GM18873 (cell line): ENCODE measurements around the gene CDKN1A.

Experiments used
- ATAC-seq: cut with Tn5 transposase; IDR thresholded peaks from one replicate; pipeline ENCODE4 v1.9.1; 2021; ENCODE audit warnings: mild to moderate bottlenecking, moderate library complexity, moderate number of reproducible peaks; ENCODE audit not compliant: unreplicated experiment, low FRiP score

The CDKN1A gene

DNA sequence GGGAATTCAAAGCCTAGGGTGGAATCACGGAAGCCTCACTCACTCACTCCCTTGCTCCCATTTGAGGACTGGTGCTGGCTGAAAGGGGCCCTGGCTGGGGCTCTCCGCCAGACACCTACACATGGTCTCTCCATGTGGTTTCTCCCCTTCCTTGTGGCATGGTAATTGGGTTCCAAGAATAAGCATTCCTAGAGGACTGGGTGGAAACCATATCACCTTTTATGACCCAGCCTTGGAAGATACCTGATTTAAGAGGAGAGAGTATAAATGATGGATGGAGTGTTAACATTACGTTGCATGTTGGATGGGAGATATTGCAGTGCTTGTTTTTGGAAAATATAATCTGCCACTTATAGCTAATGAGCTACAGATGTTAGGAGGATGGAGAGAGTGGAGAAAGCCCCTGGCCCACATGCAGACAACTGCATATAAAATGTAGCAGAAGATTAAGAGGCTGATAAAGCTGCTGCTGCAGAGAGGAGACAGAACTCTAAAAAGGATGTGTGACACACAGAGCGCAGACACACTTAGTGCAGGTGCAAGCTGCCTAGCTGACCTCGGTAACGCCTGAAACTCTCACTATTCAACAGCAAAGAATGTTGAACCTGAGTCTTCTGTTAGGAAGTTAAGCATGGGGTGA is 23.3 kb upstream of the CDKN1A start:
- ATAC-seq = no peak

DNA sequence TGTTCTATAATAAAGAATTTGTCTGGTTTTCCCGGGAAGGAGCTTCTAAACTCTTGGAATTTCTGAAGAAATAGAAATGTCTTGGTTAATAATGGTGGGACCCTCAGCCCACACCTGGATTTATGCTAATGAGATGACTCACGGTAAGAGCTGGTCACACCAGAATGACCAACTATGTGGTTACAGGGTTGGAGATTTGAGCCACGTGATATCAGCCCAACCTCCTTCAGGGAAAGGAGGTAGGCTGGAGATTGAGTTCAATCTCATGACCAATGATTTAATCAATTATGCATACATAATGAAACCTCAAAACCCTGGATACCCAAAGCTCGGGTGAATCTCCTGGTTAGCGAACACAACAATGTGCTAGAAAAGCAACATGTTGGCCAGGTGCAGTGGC is 22.1 kb upstream of the CDKN1A start:
- ATAC-seq = no peak

DNA sequence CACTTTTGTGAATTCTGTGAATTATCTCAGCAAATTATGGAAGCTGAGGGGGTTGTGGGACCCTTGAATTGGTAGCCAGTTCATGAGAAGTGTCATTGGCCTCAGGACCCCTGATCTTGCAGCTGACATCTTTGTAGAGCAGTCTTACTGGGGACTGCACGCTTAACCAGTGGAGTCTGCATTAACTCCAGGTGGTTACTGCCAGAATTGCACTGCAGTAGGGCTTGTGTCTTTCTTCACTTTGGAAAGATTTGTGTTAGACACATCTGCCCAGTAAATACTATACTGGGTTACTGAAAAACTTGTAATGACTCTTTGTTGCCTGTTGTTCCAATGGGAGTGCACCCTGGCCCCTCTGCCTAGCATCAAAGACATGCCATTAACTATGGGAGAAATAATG is 21.2 kb upstream of the CDKN1A start:
- ATAC-seq = no peak

DNA sequence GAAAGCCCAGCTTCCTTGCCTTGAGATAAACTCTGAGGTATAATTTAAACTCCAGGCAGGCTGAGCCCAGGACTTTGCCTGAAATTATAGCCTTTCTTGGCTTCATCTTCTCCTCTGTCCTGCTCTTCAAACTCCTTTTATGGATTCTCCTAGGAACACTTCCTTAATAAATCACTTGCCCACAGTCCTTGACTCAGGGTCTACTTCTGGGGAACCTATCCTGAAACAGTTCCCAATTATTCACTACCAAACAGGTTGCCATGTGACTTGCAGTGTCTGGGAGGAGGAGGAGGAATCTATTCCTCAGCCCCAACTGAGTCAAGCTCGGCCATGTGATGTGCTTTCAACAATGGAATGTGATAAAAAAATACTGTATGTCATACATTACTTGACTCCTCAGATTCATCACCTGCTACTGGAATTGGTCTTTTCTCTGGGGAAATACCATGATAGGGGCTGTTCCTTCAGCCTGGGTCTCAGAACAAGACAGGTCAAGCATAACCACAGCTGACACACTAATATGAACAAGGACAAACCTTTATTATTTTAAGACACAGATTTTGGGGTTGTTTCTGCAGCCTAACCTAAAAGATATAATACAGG is 20.5 kb upstream of the CDKN1A start:
- no peak for ATAC-seq

DNA sequence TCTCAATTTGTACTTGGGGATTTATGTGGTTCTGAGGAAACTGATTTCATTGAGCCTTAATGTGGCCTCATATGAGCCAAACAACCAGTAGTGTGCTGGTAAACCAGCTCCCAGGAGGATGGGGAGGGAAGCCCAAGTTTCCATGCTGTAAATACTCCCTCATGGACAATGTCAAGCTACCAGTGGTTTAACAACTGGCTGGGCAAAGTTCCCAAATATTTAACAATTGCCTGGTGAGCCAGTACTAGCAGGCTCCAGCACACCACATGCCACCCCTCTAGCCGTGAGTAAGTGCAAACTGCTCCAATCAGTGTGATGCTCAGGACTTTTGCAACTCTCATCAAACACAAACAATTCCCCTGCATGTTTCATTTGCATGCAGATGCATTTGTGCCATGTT is 19.2 kb upstream of the CDKN1A start:
- no peak for ATAC-seq

DNA sequence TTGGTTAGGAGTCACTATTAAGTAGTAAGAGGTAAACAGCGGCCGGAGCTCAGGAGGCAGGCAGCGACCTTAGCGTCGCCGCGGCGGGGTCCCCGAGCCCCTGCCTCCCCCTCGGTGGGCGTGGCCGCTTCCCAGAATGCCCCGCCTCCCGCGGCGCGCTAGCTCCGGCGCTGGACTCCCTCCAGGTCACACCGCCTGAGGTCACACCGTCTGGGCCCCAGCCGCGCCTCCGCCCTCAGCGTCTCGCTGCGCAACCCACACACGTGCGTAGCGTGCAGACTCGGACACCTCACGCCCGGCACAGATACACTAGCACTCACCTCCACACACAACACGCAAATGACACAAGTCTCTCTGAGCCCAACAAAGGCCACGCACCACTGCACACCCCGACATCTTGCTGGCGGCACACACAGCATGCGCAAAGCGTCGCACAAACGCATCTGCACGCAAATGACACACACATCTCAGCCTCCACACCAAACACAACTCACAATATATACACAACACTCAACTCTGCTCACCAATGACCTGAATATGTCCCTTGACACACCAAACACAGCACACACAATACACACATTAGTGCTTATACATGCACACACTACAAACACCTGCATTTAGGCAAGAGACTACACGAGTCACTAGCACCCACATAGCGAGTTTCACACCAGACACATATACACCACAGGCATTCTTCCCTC is 17.6 kb upstream of the CDKN1A start:
- ATAC-seq = no peak

DNA sequence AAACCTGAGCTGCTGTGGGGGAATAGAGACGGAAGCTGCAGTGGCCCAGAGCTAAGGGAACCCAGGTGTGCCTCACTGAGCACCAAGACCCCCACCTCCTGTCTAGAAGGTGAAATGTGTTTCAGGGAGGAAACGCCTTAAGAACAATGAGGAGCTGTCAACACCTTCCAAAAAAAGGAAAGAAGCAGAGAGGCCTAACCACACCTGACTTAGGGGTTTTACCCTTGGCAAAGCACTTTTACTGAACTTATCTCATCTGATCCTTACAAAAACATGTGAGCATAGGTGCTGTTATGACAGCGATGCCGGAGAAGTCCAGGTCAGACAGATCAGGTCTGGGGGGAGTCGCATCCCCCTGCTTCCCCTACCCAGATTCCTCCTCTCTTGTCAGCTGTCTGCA is 16.1 kb upstream of the CDKN1A start:
- no peak for ATAC-seq

DNA sequence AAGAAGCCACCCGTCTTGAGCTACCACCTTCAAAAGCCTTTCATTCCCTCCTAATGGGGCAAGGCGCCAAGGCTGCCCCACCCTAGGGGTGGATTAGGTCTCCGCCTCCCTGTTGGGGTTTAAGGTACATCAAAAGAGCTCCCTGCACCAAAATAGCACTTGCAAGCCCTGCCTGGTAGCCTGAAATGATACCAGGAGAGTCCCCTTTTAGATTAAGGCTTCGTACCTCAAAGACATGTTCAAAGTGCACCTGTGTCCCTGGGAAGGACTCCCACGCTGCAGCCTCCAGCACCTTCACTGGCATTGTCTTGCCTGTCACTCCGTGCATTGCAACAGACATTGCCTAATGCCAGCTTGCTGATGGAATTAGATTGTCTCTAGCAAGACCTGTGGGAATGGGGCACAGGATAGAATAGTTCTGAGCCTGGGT is 15.7 kb upstream of the CDKN1A start:
- no peak for ATAC-seq

DNA sequence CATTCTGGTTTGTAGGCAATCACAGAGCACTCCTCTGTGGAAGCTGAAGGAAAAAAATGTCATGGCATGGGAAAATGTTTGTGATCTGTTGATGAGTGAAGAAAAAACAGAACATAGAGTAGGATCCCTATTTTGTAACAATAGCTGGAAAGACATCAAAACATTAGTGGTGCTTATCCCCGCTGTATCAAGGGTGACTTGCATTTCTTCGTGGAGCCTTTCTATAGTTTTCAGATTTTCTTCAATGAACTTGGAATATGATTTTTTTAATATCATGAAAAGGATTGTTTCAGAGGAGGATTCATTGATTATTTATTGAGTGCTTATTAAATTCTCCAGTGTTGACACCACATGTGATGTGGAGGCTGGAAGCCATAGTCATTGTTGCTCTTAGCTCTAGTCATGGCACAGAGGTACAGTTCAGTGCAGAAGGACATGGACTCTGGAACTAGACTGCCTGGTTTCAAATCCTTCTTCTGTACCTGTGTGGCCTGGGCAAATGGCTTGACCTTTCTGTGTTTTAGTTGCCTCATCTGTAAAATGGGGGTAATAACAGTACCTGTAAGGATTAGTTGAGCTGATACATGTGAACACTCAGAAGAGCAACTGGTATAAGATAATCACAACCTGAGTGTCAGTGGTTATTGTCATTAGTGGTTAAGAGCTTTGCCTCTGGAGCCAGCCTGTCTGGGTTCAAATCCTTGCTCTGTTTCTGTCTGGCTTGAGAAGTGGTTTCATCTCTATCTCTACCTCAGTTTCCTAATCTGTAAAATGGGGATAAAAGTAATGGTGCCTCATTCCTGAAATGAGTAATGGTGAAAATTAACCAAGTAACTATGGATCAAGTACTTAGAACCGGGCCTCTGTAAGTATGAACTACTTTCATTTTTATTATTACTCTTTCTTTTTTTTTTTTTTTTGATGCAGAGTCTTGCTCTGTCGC is 14.7 kb upstream of the CDKN1A start:
- ATAC-seq = no peak

DNA sequence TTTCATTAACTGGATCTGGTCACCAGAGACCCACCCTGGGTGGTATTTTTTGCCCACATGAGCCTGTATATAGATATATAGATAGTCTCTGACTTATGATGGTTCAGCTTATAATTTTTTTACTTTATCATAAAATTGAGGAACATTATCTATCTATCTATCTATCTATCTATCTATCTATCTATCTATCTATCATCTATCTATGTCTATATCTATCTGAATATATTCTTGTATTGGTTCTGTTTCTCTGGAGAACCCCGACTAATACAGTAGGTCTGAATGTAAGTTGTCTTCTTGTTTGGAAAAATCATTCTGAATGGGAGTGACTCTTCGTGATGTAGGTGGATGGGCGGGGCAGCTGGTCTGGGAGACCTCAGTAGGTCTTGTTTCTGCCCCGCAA is 13.3 kb upstream of the CDKN1A start:
- no peak for ATAC-seq

DNA sequence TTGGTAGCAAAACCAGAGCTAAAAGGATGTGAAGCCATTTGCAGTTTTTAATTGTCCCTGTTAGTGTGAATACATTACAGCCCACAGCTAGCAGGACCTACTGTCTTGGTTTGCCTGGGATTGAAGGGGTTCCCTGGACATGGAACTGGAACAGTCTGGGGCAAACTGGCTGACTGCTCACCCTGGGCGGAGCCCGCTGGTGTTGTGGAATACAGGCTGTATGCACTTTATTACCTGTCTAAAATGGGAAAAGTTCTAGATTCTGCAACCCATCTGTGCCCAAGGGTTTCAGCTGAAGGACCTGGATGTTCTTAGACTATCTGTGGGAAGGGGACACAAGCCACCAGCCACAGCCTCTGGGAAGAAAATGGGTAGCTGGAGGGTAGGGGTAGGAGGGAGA is 12.2 kb upstream of the CDKN1A start:
- no peak for ATAC-seq

DNA sequence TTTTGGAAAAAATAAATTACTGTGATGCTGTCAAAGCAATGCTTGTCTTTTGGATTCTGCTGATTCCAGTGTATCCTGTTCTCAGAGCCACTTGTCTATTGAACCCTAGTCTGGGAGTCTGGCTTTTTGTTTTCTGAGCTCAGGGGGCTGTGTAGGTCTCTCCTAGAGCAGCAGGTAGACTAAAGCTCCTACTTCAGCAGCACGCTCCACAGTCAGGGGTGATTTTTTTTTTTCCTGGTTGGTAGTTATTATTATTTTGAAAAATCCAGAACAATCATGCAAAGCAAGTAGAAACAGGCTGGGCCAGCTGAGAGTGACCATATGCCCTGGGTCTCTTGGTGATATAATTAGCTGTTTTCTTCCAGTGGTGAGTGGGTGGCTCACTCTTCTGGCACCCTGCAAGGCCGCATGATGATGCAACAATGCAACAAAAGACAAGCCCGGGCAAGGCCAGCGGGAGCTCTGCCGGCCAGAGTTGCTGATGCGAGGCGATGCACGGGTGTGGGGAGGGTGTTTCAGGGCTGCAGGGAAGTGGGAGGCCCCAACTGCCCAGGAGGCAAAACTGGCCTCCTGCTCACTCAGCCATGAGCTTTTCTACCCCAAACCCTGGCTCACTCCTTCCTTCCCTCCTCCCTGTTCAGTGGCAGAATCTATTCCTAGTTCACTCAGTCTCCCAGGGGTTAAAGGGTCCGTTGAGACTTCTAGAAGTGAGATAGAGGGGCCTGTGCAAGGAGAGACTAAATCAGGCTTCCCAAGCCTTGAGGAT is 11.5 kb upstream of the CDKN1A start:
- peak; percentile 70 for ATAC-seq

DNA sequence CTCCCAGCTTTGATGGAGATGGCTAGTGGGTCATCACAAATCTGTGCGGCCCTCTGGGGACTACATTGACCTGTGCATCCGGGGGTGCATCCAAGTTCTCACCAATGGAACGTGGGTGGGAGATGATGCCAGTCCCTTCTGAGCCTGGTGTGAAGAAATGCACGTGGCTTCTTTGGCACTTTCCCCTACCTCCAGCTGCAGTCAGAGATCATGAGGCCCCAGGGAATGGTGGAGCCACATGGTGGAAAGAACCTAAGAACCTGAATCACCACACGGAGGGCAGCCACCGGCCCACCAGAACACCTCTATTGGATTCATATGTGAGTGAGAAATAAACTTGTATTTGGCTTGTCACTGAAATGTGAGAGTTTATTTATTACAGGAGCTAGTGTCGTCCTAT is 9.9 kb upstream of the CDKN1A start:
- ATAC-seq = no peak

DNA sequence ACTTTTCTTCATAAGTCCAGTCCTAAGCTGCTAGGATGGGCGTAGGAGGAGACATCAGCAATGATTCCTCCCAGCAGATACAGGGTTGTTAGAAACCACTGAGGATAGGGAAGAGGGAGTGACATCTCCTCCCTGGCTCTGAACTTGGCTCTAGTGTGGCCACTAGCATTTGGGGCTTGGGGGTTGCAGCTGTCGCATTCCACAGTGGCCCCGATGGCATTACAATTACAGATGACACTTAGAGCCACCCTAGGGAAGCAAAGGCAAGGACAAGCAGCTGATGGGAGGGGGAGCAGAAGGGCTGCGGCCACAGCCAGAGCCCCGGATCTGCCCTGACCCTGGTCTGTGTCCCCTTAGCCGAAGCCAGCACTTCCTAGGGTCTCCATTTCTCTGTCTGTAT is 9.5 kb upstream of the CDKN1A start:
- ATAC-seq = no peak

DNA sequence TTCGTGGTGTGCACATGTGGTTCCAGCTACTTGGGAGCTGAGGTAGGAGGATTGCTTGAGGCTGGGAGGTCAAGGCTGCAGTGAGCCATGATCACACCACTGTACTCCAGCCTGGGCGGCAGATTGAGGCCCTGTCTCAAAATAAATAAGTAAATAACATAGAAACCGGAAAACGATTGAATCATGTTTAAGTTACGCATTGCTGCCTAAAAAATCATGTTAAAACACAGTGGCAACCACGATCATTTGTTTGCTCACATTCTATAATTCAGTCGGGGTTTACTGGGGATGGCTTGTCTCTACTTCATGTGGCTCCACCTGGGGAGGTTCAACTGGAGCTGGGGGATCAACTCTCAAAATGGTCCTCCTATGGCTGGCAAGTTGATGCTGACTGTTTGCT is 8.2 kb upstream of the CDKN1A start:
- ATAC-seq = no peak

DNA sequence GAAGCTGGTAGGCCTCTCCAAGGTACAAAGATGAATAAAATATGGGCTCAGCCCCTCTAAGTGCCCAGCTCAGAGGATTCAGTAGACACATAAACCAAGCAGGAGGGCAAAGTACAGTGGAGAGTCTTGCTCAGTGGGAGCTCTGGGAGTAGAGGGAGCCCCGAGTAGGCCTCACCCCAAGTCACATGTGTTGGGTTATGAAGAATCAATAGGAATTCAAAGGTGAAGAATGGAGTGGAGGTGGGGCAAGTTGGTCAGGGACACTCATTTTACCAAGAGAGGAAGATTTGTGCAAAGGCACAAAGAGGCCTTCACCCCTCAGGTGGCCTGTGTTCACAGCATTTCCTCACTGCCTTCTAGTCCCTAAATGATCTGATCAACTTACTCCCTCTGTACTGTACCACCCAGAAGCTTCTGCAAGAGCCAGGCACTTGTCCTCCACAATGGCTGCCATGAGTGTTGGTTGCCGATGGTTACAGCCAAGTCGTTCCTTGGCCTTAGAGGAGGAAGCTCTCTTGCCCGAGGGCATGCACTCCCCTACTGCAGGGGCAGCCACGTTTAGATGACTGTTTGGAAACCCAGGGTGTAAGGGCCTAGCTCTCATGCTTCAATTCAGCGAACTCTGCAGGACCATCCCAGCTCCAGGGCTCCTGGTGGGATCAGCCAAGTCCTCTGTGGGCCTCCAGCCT is 6.7 kb upstream of the CDKN1A start:
- no peak for ATAC-seq

DNA sequence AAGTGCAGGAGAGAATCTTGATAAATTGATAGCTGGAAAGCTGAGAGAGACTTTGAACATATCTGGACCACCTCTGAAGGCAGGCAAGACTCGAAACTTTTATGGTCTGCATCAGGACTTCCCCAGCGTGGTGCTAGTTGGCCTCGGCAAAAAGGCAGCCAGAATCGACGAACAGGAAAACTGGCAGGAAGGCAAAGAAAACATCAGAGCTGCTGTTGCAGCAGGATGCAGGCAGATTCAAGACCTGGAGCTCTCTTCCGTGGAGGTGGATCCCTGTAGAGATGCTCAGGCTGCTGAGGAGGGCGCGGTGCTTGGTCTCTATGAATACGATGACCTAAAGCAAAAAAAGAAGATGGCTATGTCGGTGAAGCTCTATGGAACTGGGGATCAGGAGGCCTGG is 4.6 kb upstream of the CDKN1A start:
- ATAC-seq = no peak

DNA sequence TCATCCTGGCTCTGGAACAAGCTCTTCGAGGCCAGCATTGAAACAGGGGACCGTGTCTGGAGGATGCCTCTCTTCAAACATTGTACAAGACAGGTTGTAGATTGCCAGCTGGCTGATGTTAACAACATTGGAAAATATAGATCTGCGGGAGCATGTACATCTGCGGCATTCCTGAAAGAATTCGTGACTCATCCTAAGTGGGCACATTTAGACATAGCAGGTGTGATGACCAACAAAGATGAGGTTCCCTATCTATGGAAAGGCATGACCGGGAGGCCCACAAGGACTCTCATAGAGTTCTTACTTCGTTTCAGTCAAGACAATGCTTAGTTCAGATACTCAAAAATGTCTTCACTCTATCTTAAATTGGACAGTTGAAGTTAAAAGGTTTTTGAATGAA is 3.6 kb upstream of the CDKN1A start:
- ATAC-seq = no peak

DNA sequence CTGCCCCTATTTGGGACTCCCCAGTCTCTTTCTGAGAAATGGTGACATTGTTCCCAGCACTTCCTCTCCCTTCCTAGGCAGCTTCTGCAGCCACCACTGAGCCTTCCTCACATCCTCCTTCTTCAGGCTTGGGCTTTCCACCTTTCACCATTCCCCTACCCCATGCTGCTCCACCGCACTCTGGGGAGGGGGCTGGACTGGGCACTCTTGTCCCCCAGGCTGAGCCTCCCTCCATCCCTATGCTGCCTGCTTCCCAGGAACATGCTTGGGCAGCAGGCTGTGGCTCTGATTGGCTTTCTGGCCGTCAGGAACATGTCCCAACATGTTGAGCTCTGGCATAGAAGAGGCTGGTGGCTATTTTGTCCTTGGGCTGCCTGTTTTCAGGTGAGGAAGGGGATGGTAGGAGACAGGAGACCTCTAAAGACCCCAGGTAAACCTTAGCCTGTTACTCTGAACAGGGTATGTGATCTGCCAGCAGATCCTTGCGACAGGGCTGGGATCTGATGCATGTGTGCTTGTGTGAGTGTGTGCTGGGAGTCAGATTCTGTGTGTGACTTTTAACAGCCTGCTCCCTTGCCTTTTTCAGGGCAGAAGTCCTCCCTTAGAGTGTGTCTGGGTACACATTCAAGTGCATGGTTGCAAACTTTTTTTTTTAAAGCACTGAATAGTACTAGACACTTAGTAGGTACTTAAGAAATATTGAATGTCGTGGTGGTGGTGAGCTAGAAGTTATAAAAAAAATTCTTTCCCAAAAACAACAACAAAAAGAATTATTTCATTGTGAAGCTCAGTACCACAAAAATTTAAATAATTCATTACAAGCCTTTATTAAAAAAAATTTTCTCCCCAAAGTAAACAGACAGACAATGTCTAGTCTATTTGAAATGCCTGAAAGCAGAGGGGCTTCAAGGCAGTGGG is 2.1 kb upstream of the CDKN1A start:
- ATAC-seq = no peak
